ENCODE measurements around the gene ATP8A1.
A peak's percentile ranks its signal among the peaks of the same experiment; 100 is the strongest.

The ATP8A1 gene

GRCh38 chr4:42624551-42624950 lies 32.4 kb downstream of the ATP8A1 start:
- no peak for DNase-seq

- DNase-seq = no peak
Observed at GRCh38 chr4:42618023-42618422, 38.9 kb downstream of the ATP8A1 start.

- DNase-seq = no peak
Observed at GRCh38 chr4:42617030-42617429, 39.9 kb downstream of the ATP8A1 start.

GRCh38 chr4:42616572-42616971 lies 40.3 kb downstream of the ATP8A1 start:
- DNase-seq = no peak

GRCh38 chr4:42615131-42615763 lies 41.7 kb downstream of the ATP8A1 start:
- no peak for DNase-seq

- DNase-seq = no peak
Observed at GRCh38 chr4:42612898-42613297, 44.0 kb downstream of the ATP8A1 start.

- no peak for DNase-seq
Observed at GRCh38 chr4:42610941-42611340, 46.0 kb downstream of the ATP8A1 start.

GRCh38 chr4:42609051-42609450 lies 47.9 kb downstream of the ATP8A1 start:
- no peak for DNase-seq

GRCh38 chr4:42608551-42608950 lies 48.4 kb downstream of the ATP8A1 start:
- no peak for DNase-seq

GRCh38 chr4:42607011-42607726 lies 49.7 kb downstream of the ATP8A1 start:
- DNase-seq = no peak

- DNase-seq = no peak
Observed at GRCh38 chr4:42605264-42605663, 51.6 kb downstream of the ATP8A1 start.

- DNase-seq = no peak
Observed at GRCh38 chr4:42603862-42604261, 53.0 kb downstream of the ATP8A1 start.

GRCh38 chr4:42600578-42600977 lies 56.3 kb downstream of the ATP8A1 start:
- DNase-seq = no peak

- no peak for DNase-seq
Observed at GRCh38 chr4:42596918-42597317, 60.0 kb downstream of the ATP8A1 start.

- DNase-seq = no peak
Observed at GRCh38 chr4:42594888-42595287, 62.0 kb downstream of the ATP8A1 start.

- no peak for DNase-seq
Observed at GRCh38 chr4:42588909-42589308, 68.0 kb downstream of the ATP8A1 start.

- DNase-seq = no peak
Observed at GRCh38 chr4:42586775-42587174, 70.1 kb downstream of the ATP8A1 start.

GRCh38 chr4:42579903-42580302 lies 77.0 kb downstream of the ATP8A1 start:
- no peak for DNase-seq

- DNase-seq = no peak
Observed at GRCh38 chr4:42578187-42578586, 78.7 kb downstream of the ATP8A1 start.

GRCh38 chr4:42574870-42575430 lies 82.0 kb downstream of the ATP8A1 start:
- no peak for DNase-seq

GRCh38 chr4:42573249-42573648 lies 83.7 kb downstream of the ATP8A1 start:
- no peak for DNase-seq

- no peak for DNase-seq
Observed at GRCh38 chr4:42570221-42570620, 86.7 kb downstream of the ATP8A1 start.

GRCh38 chr4:42568610-42569207 lies 88.2 kb downstream of the ATP8A1 start:
- peak; percentile 76 for DNase-seq

GRCh38 chr4:42566835-42567234 lies 90.1 kb downstream of the ATP8A1 start:
- no peak for DNase-seq

Data from CD4-positive, alpha-beta T cell treated with Interleukin-6 for 4 hours (primary cell).